GM12801 (cell line): ENCODE results near the gene SMIM28.

Source experiments
- CTCF ChIP-seq: IDR thresholded peaks from one replicate; pipeline ENCODE4 v1.5.1; 2011; ENCODE audit warnings: control low read depth; ENCODE audit not compliant: insufficient read length; ENCODE audit errors: extremely low read depth

Gene SMIM28

GRCh38 chr6:138421089-138421488 is 43.4 kb downstream of the SMIM28 start:
- no peak for TF ChIP-seq CTCF

- TF ChIP-seq CTCF = no peak
These were observed 43.9 kb downstream of the SMIM28 start for GRCh38 chr6:138421608-138422007.

GRCh38 chr6:138422861-138423260 is 45.2 kb downstream of the SMIM28 start:
- TF ChIP-seq CTCF = no peak

- TF ChIP-seq CTCF = no peak
These were observed 46.5 kb downstream of the SMIM28 start for GRCh38 chr6:138424004-138424904.

GRCh38 chr6:138426500-138427123 is 48.9 kb downstream of the SMIM28 start:
- TF ChIP-seq CTCF = no peak

GRCh38 chr6:138427701-138428100 is 50.0 kb downstream of the SMIM28 start:
- TF ChIP-seq CTCF = no peak

GRCh38 chr6:138428944-138429598 is 51.4 kb downstream of the SMIM28 start:
- no peak for TF ChIP-seq CTCF
